IPS-18c (cell line): ENCODE data around the gene ZNF207.
"Not testable (repeated sequence)": the region's sequence is repeated elsewhere in the genome, so short reads cannot be mapped to it uniquely, and the experiment has no call there.

Experiments
- H3K4me3 ChIP-seq: 2 replicates; pipeline ENCODE4 v1.7.0; 2013; ENCODE audit warnings: low read depth, mild to moderate bottlenecking, low read length, moderate library complexity; ENCODE audit not compliant: insufficient read depth
- H3K9me3 ChIP-seq: one replicate; pipeline ENCODE4 v1.6.1; 2013; ENCODE audit warnings: mild to moderate bottlenecking, low read length, moderate library complexity; ENCODE audit not compliant: control insufficient read depth, insufficient read depth

The ZNF207 gene

DNA sequence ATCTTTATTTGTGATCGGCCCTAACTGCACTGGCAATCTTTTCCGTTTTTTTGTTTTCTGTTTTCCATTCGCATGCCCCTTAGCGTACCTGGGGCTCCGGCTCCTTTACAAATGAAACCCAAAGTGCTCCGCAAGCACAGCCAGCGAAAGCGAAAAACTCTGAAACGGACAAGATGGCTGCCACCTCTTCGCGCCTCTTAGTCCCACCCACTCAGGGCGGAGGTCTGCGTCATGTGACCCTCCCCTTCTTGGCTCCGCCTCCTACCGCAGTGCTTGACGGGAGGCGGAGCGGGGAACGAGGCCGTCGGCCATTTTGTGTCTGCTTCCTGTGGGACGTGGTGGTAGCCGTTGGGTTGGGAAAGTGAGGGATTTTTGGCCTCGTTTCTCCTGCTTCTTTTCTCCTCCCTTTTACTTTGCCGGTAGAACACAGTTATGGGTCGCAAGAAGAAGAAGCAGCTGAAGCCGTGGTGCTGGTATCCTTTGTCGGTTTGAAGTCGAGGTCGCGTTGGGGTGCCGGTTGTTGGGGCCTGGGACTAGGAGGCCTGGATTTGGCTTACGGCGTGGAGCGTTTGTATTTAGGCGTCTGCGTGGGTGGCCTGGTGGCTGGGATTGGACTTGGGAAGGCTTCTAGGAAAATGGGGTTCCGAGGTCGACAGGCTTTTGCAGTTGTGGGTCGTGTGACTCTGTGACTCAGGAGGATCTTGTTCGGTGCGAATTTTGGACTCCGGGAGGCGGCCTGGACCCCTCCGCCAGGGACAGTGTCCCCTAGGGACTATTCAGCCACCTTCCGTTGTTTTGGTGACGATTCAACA is at the start of gene ZNF207:
Gene ZNF207, plus strand, starts transcription at position 304 of the 812 bp plus-strand sequence. Its CDS starts 129 bp downstream, at position 433.
- H3K4me3 ChIP-seq, result peak within 1 kb of the TSS; percentile 98
- H3K9me3 ChIP-seq, result no peaks in the 10 kb centered on the region

DNA sequence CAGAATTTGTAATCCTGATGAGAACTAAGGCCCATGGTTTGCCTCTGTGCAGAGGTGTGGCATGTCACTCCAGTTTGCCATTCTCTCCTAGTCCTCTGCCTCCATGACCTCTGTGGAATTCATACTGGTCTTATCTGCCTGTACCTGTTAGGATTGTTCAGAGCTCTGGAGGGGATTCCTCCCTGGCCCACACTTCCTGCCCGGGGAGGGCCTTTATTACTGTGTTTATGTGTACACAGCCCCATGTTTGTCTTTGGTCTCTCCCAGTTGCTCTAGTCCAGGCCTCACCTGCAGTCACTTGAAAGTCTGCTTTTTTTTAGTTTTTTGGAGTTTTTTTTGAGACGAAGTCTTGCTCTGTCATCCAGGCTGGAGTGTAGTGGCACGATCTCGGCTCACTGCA is 47.9 kb upstream of the ZNF207 start:
- no peak overlapping the region for H3K4me3 ChIP-seq
- H3K9me3 ChIP-seq, result no peaks in the 10 kb centered on the region

DNA sequence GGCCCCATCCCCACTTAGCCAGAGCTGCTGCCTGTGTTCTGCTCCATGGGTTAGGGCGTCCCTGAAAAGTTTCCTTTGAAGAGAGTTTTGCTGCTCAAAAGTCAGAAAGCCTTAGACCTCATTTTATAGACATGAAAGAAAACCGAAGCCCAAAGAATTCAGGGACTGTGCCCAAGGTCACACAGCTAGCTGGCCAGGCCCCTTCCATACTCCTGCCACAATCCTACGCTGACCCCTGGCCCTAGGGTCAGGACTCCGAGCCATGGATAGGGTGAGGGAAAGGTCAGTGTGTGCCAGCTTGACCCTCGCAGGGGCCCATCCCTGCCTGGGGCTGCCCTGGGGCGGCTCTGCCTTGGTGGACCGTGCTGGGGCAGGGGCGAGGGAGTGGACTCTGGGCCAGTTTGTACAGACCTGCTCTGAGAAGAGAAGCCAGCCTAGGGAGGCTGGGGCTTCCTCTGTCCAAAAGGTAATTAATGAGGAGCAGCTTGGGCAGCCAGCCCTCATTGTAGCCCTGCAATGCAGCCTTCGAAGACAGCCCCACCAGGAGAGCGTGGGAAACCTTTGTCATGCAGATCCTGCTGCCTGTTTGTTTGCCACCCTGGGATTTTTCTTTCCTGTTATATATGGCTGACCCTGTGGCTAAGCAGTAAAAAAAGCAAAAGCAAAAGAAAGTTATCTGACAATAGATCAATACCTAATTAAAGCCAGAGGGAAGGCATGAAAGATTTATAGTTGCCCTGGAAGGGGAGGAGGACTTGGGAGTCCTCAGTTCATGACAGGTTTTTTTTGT is 46.9 kb upstream of the ZNF207 start:
- H3K4me3 ChIP-seq, result no peak overlapping the region
- no peaks in the 10 kb centered on the region for H3K9me3 ChIP-seq

DNA sequence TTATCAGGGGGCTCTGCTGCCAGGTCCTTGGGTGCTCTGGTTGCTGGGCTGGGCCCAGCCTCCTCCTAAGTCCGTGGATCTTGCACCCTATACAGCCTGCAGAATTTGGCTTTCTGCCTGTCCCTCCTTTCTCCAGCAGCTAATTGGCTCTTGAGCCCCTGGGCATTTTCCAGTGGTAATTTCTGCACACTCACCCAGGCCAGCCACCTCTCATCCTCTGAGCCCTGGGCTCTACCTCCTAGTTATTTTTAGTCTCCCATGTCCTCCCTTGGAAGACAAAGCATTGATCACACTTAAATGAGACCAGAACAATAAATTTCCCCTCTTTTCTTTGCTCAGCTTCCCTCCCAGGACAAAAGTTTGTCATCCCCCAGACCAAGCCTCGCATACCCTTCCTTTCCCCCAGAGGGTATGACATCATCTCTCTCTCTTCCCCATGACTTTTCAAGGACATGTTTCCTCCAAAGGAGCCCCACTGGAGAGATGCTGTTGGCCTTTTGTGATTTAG is 46.1 kb upstream of the ZNF207 start:
- Histone ChIP-seq H3K4me3 (no peak overlapping the region), H3K9me3 (no peaks in the 10 kb centered on the region)

DNA sequence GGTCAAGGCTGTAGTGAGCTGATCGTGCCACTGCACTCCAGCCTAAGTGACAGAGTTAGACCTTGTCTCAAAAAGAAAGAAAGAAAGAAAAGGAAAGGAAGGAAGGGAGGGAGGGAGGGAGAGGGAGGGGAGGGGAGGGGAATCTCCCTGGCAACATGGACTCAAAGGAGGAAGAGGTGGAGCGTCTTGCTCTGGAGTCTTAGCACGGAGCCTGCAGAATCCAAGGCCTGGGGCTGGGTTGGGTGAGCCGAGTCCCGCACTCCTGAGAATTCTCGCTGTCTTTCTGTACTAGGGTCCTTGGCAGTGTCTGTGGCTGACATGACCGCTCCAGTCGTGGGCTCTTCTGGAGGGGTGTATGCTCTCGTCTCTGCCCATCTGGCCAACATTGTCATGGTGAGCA is 44.9 kb upstream of the ZNF207 start:
- Histone ChIP-seq H3K4me3 (no peak overlapping the region), H3K9me3 (no peaks in the 10 kb centered on the region)

DNA sequence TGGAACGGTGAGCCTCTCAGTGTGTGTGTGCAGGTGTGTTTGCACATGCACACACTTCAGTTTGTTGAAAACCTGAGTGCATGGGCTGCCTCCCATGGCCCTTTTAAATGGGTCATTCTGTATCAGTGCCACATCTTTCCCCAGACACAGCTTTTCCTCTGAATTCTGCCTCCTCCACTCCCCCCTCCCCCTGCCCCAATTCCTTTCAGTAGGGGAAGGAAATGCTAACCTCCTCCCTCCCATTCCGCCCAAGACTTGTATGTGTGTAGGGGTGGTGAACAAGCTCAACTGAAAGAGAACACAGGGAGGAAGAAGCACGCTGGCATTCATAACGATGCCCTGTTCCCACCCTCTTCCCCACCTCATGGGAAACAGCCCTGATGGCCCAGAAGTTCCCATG is 42.3 kb upstream of the ZNF207 start:
- H3K9me3 ChIP-seq, result no peaks in the 10 kb centered on the region
- no peak overlapping the region for H3K4me3 ChIP-seq

DNA sequence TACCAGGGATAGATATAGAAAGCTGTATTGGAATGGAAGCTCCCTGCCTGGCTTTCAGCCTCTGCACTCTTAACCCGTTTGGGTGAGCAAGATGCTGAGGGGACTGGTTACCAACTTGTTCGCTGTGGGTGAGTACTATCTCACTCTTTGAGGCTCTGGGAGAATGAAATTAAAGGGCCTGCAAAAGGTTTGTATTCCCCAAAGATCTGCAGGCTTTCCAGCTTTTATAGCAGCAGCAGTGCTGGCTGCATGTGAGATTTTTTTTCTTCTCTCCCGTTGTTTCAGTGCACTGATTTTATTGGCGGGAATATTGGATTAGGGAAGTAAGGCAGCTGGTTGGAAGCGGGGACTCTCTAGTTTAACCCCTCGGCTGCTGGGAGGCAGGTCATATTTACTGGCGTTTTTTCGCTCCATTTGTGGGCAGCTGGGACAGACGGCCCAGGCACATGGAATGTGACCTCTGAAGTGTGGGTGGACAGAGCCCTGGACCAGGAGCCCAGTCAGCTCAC is 38.9 kb upstream of the ZNF207 start:
- H3K9me3 ChIP-seq, result no peaks in the 10 kb centered on the region
- no peak overlapping the region for H3K4me3 ChIP-seq

DNA sequence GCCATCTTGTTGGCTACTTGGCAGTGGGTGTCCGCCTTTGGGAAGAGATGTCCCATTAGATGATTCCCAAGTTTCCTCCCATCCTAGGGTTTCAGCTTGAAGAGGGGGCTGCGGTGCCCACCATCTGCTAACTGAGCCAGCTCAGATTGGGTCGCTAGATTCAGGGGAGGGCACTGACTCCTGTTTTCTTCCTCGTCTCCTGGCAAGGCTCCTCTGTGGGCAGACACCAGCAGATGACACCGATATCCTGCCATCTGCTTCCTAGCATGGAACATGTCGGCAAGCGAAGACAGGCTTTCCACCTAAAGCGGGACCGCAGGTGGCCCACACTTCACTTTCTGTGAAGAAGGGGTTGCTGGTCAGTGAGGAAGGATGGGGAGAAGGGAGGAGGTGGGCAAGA is 35.3 kb upstream of the ZNF207 start:
- no peaks in the 10 kb centered on the region for H3K9me3 ChIP-seq
- no peak overlapping the region for H3K4me3 ChIP-seq

DNA sequence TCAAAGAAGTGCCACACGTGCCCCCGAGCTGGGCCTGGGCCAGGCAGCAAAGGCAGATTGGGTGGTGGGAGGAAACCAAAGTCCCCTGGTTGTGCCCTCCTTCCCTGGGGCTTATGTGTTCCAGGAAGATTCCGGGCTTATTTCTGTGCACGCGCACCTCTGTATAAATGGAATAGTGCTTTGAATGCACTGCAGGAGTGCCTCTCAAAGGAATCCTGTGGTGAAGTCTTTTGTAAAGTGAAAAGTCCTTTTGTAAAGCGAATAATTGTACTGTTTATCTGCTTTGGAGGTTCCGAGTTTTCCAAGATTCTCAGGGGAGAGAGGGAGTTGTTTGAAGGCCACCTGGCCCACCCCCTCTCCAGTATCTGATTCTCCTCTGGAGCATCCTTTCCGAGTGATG is 34.8 kb upstream of the ZNF207 start:
- H3K9me3 ChIP-seq, result no peaks in the 10 kb centered on the region
- no peak overlapping the region for H3K4me3 ChIP-seq

DNA sequence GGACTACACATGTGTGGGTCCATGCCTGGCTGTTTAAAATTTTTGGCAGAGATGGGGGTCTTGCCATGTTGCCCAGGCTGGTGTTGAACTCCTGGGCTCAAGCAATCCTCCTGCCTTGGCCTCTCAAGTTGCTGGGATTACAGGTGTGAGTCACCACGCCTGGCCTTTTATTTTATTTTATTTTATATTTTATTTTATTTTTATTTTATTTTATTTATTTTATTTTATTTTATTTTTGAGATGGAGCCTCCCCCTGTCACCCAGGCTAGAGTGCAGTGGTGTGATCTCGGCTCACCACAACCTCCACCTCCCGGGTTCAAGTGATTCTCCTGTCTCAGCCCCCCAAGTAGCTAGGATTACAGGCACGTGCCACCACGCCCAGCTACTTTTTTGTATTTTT is 33.3 kb upstream of the ZNF207 start:
- not testable (repeated sequence) for H3K9me3 ChIP-seq, H3K4me3 ChIP-seq

DNA sequence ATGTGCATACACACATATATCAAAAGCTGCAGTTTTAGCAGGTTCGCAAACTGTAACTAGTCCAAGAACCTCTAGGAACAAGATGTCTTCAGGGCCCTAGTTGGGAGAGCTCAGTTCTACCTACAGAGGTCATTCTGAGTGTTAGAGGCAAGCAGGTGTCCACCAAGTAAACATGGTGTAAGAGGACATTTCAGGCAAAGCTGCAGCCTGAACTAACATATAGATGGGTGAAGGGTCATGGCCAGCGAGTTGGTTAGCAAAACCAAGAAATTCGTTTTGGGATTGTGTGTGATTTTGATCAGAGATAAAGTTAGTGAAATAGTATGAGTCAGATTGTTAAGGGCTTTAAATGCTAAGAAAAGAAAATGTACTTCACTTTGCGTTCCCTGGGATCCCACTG is 32.6 kb upstream of the ZNF207 start:
- Histone ChIP-seq H3K9me3 (no peaks in the 10 kb centered on the region), H3K4me3 (no peak overlapping the region)

DNA sequence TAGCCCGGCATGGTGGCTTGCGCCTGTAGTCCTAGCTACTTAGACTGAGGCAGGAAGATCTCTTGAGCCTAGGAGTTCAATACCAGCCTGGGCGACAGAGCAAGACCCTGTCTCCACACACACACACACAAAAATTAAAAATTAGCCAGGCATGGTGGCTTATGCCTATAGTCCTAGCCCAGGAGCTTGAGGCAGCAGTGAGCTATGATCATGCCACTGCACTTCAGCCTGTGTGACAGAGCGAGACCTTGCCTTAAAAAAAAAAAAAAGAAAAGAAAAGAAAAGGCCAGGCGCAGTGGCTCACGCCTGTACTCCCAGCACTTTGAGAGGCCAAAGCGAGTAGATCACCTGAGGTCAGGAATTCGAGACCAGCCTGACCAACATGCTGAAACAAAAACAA is 31.9 kb upstream of the ZNF207 start:
- H3K9me3 ChIP-seq, result no peaks in the 10 kb centered on the region

DNA sequence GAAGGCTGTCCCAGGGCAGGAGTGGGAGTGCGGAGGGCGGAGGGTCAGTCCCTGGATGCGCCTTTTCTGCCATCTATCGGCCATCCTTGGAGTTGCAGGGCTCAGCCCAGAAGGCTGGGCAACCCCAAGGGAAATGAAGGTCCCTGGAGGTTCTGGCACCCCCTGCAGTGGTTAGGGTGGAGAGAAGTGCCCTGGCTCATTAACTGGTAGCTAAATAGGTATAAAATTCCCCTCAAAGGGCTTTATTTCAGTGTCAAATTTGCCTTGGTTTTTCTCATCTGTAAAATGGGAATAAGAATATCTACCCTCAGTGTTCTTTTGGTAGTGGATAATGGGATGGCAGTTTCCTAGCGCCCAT is 30.4 kb upstream of the ZNF207 start:
- no peak overlapping the region for H3K4me3 ChIP-seq
- H3K9me3 ChIP-seq, result no peaks in the 10 kb centered on the region

More for the DNA sequence above, 31.9 kb upstream of the ZNF207 start:
- no peak overlapping the region for H3K4me3 ChIP-seq

DNA sequence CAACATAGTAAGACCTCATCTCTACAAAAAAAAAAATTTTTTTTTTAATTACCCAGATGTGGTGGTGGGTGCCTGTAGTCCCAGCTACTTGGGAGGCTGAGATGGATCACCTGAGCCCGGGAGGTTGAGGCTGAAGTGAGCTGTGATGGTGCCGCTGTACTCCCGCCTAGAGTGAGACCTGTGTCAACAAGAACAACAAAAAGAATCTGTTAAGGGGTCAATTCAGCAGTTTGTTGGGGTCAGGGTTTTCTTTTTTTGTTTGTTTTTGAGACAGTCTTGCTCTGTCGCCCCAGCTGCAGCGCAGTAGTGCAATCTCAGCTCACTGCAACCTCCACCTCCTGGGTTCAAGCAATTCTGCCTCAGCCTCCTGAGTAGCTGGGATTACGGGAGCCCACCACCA is 29.9 kb upstream of the ZNF207 start:
- H3K9me3 ChIP-seq, H3K4me3 ChIP-seq: not testable (repeated sequence)

DNA sequence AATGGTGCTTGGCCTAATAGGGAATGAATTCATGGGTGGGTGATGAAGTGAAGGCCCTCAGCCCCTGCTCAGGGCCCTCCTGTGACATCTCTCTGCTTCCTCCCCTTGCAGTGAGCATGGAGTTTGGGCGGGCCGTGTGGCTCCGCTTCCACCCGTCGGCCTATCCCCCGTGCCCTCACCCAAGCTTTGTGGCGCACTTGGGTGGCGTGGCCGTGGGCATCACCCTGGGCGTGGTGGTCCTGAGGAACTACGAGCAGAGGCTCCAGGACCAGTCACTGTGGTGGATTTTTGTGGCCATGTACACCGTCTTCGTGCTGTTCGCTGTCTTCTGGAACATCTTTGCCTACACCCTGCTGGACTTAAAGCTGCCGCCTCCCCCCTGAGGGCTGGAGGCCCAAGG is 29.1 kb upstream of the ZNF207 start:
- Histone ChIP-seq H3K9me3 (no peaks in the 10 kb centered on the region), H3K4me3 (no peak overlapping the region)

DNA sequence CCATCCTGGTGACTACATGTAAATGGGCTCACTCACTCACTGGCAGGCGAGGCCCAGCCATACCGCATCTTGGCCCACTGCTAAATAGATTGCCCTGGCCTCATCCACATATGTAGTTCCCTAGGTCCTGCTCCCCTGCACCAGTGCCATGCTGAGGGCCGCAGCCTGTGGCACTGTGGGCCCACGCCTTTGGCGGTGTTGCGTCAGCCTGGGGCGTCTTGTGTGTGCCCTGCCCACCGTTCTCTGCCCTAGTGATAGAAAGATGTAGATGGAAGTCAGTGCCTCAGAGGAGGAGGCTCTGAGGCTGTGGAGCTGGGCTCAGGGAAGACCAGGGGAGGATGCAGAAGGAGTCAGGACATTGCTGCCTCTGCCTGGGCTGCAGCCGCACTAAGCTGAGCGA is 26.9 kb upstream of the ZNF207 start:
- Histone ChIP-seq H3K9me3 (no peaks in the 10 kb centered on the region), H3K4me3 (no peak overlapping the region)

DNA sequence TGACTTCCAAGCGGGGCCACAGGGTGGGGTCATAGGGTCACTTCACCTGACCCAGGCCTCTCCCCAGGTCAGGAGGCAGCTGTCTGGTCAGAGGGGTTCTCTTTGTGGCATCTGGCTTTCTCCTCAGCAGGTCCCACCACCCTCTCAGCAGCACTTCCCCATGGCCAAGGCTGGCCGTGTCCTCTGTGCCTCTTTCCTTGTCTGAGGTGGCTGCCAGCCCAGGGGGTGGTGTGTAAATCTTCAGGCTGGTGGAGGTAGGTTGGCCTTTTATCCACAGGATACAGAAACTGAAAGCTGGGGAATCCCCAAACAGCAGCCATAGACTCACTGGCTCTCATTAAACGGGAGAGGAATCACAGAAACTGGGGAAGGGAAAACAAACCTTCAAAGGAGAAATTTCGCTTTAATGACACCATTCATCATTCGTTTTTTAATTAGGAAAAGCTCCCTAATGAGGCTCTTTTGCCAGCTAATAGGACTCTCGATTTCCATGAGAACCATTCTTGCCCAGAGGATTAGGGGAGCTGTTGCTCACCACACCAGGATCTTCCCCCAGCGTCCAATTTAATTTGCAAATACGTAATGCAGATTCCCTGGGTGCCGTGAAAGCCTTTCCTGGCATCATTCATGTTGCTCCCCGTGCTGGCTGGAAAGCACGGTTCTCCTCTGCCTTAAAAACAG is 26.0 kb upstream of the ZNF207 start:
- H3K9me3 ChIP-seq, result no peaks in the 10 kb centered on the region
- H3K4me3 ChIP-seq, result no peak overlapping the region

DNA sequence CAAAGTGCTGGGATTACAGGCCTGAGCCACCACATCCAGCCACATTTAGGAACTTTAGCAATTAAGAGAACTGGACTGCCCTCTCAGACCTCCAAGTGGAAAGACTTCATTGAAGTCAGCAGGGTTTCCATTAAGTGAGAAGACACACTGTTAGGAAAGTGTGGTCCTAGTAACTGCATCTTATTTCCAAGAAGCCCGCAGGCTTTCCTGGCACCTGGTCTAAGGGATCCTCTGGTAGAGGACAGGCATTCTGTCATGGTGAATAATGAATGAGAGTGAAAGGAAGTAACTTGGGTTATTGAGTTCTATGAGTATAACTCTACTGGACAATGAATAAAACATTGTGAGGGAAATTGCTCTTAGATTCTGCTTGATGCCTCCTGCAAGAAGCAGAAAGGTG is 22.0 kb upstream of the ZNF207 start:
- no peak overlapping the region for H3K4me3 ChIP-seq
- no peaks in the 10 kb centered on the region for H3K9me3 ChIP-seq
